C4-2B (cell line): ENCODE measurements around the gene RAD50.
"Not testable (repeated sequence)": the region's sequence is repeated elsewhere in the genome, so short reads cannot be mapped to it uniquely, and the experiment has no call there.

Experiments
- H3K27ac ChIP-seq: fragments of 450-650 bp; 2 replicates; pipeline ENCODE4 v1.5.1; 2017
- CTCF ChIP-seq: fragments of 450-650 bp; conservative IDR thresholded peaks from 2 replicates; pipeline ENCODE4 v1.5.1; 2017; ENCODE audit warnings: mild to moderate bottlenecking
- ZFX ChIP-seq: fragments of 450-650 bp; IDR thresholded peaks from 2 replicates; pipeline ENCODE4 v1.6.1; 2017

Gene RAD50

GRCh38 chr5:132561601-132562000 lies 4.8 kb downstream of the RAD50 start:
- TF ChIP-seq CTCF (no peak), ZFX (no peak)
- H3K27ac ChIP-seq, result no peak overlapping the region

DNA sequence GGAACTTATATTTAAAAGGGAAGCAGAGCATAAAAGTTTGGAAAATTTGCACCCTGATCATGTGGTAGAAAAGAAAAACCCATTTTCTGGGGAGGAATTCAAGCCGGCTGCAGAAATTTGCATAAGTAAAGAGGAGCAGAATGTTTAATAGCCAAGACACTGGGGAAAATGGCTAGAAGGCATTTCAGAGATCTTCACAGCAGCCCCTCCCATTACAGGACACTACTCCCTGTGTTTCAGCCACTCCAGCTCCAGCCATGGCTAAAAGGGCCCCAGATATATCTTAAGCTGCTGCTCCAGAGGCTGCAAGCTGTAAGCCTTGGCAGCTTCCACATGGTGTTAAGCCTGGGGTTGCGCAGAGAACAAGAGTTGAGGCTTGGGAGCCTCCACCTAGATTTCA lies 7.8 kb downstream of the RAD50 start:
- not testable (repeated sequence) for H3K27ac ChIP-seq

DNA sequence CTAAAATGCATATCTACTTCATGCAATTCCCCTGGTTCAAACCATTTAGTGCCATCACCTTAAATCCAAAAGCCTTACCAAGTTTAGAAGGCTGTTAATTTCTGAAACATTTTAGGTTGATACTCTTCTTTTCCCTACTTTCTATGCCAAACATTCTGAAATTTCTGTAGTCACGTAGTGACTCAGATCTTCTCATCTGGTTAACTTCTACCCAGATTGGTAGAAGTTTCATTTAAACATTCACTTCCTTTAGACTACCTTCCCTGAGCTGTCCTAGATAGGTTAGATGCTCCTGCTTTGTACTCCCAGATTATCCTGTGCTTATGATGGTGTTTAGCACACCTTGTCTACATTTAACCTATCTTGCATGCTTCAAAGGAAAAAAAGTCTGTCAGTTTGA lies 9.9 kb downstream of the RAD50 start:
- H3K27ac ChIP-seq, result no peak overlapping the region
- no peak for TF ChIP-seq ZFX
- no peak for TF ChIP-seq CTCF

GRCh38 chr5:132576123-132576522 lies 19.3 kb downstream of the RAD50 start:
- TF ChIP-seq ZFX (no peak), CTCF (no peak)

DNA sequence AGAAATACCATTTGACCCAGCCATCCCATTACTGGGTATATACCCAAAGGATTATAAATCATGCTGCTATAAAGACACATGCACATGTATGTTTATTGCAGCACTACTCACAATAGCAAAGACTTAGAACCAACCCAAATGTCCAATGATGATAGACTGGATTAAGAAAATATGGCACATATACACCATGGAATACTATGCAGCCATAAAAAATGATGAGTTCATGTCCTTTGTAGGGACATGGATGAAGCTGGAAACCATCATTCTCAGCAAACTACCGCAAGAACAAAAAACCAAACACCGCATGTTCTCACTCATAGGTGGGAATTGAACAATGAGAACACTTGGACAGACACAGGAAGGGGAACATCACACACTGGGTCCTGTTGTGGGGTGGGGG lies 27.8 kb downstream of the RAD50 start:
- H3K27ac ChIP-seq, result not testable (repeated sequence)

More at GRCh38 chr5:132576123-132576522, 19.3 kb downstream of the RAD50 start:
- H3K27ac ChIP-seq, result no peak overlapping the region

- TF ChIP-seq CTCF, result no peak
- no peak for TF ChIP-seq ZFX
- no peak overlapping the region for H3K27ac ChIP-seq
These were observed 29.3 kb downstream of the RAD50 start for GRCh38 chr5:132586063-132586462.

GRCh38 chr5:132589467-132589866 lies 32.7 kb downstream of the RAD50 start:
- TF ChIP-seq ZFX, result no peak
- TF ChIP-seq CTCF, result no peak
- no peak overlapping the region for H3K27ac ChIP-seq

DNA sequence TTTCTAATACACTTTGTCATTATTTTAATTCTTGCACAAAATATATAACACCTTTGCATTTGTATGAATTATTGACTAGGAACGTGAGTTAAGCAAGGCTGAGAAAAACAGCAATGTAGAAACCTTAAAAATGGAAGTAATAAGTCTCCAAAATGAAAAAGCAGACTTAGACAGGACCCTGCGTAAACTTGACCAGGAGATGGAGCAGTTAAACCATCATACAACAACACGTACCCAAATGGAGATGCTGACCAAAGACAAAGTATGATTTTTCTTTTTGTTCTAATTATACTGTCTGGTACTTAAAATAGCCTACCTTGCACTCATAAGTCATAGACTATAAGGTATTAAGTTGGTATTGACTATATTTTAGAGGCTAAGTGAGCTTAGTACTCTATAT lies 34.4 kb downstream of the RAD50 start:
- TF ChIP-seq ZFX (no peak), CTCF (no peak)
- H3K27ac ChIP-seq, result no peak overlapping the region

- no peak for TF ChIP-seq CTCF
- no peak for TF ChIP-seq ZFX
These were observed 35.7 kb downstream of the RAD50 start for GRCh38 chr5:132592521-132592920.

More at GRCh38 chr5:132592521-132592920, 35.7 kb downstream of the RAD50 start:
- H3K27ac ChIP-seq, result no peak overlapping the region
